GM12873 (cell line): Measurements from ENCODE around the gene ALDOA.

ENCODE experiments used
- CTCF ChIP-seq: IDR thresholded peaks from 2 replicates; pipeline ENCODE4 v1.5.1; 2012; ENCODE audit warnings: low read depth, mild to moderate bottlenecking, moderate library complexity, low read length, control low read depth; ENCODE audit not compliant: insufficient read depth; ENCODE audit errors: missing control alignments

Gene ALDOA

DNA sequence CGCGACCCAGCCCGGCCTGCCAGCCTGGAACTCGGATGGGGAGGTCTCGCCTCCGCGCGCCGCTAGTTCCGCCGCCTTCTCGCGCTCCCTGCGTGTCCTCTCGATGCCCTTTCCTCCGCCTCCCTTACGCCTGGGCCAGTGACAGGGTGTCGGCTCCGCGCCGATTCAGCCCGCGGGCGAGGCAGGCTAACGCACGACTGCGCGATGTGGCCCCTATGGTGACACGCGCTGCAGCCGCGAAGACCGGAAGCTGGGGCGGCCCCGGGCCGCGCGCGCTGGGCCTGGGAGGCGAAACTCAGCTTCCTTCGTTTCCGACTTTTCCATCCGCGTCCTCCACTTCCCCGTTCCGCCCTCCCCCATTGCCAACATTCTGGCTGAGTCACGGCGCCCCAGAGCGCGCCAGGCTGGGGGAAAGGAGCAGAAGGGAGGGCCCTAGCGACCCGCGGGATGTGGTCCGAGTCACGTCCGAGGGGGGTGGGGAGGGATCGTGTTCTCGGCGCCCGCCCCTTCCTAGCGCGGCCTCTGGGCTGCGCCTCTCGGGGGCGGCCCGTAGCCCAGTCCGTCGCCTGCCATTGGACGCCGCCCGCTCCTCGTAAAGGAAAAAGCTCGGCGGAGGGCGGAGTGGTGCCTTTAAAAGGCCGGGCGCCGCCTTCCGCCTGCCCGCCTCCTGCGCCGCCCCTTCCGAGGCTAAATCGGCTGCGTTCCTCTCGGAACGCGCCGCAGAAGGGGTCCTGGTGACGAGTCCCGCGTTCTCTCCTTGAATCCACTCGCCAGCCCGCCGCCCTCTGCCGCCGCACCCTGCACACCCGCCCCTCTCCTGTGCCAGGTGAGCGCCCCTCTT lies at the start of gene ALDOA:
Gene ALDOA (plus strand): TSS at position 659 of the 841 bp plus-strand sequence. CDS start 1,138 bp downstream, outside the sequence.
- no peak for TF ChIP-seq CTCF

- no peak for TF ChIP-seq CTCF
Measured at GRCh38 chr16:30016555-30017276, 48.8 kb upstream of the ALDOA start.

DNA sequence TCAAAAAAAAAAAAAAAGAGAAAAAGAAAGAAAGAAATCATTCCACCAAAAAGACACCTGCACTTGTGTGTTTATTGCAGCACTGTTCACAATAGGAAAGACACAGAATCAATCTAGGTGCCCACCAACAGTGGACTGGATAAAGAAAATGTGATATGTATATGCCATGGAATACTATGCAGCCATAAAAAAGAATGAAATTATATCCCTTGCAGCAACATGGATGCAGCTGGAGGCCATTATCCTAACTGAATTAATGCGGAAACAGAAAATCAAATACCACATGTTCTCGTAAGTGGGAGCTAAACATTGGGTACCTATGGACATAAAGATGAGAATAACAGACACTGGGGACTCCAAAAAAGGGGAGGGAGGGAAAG lies 48.3 kb upstream of the ALDOA start:
- no peak for TF ChIP-seq CTCF

DNA sequence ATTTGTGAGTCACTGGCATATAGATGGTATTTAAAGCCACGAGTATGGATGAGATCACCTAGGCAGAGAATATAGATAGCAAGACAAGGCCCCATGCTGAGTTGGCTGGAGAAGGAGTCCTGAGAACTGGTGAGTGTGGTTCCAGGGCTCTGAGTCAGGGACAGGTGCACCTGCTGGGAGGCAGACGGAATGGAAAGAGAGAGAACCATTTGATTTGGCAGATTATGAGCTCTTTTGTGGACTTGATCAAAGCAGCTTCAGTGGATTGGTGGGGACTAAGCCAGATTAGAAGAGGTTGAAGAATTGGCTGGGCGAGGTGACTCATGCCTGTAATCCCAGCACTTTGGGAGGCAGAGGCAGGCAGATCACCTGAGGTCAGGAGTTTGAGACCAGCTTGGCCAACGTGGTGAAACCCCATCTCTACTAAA lies 46.8 kb upstream of the ALDOA start:
- TF ChIP-seq CTCF, result no peak

GRCh38 chr16:30022887-30023286 lies 42.7 kb upstream of the ALDOA start, which contains the start of gene C16orf92:
Gene C16orf92, plus strand, starts transcription at chr16:30023198. Its CDS starts 143 bp downstream, at chr16:30023341.
- no peak for TF ChIP-seq CTCF

DNA sequence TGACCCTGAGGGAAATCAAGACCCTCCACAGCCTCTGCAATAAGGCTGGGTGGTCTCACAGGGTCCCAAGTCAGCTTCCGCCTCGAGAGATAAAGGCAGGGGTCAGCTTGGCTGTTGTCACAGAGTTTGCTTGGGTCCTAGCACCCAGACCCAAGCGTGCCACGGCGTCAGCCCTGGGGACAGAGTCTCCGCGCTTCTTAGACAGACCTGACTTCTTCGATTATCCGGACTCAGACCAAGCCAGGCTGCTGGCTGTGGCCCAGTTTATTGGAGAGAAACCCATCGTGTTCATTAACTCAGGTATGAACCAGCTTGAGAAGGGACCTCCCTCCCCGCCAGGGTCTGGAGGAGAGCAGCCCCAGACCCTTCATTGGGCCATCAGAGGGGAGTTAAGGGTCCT lies 42.0 kb upstream of the ALDOA start:
- TF ChIP-seq CTCF, result no peak

GRCh38 chr16:30024451-30024850 lies 41.1 kb upstream of the ALDOA start:
- TF ChIP-seq CTCF, result no peak
